GM18520 (cell line): ENCODE measurements around the gene LMF2.
"Not testable (repeated sequence)": the region's sequence is repeated elsewhere in the genome, so short reads cannot be mapped to it uniquely, and the experiment has no call there.

Source experiments
- ATAC-seq: cut with Tn5 transposase; IDR thresholded peaks from one replicate; pipeline ENCODE4 v1.9.1; 2021; ENCODE audit not compliant: unreplicated experiment

LMF2 gene

DNA sequence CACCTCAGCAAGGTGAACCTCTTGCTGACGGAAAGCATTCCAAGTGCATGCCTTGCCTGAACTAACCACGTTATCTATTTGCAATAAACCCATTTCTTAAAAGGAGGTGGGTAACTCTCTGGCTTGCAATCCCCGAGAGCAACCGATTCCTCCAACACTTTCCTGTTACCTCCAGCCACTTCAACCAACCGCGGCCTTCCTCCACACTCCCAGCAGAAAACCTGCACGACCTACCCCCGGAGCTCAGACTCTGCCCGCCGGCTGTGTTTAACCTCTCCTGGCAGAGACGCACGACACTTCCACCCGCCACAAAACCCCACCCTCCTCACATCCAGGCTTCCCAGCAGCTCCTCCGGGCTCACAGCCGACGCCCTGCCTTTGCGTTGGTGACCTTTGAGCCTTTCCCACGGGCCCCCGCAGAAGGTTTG, 17.2 kb upstream of the LMF2 start:
- ATAC-seq: no peak

DNA sequence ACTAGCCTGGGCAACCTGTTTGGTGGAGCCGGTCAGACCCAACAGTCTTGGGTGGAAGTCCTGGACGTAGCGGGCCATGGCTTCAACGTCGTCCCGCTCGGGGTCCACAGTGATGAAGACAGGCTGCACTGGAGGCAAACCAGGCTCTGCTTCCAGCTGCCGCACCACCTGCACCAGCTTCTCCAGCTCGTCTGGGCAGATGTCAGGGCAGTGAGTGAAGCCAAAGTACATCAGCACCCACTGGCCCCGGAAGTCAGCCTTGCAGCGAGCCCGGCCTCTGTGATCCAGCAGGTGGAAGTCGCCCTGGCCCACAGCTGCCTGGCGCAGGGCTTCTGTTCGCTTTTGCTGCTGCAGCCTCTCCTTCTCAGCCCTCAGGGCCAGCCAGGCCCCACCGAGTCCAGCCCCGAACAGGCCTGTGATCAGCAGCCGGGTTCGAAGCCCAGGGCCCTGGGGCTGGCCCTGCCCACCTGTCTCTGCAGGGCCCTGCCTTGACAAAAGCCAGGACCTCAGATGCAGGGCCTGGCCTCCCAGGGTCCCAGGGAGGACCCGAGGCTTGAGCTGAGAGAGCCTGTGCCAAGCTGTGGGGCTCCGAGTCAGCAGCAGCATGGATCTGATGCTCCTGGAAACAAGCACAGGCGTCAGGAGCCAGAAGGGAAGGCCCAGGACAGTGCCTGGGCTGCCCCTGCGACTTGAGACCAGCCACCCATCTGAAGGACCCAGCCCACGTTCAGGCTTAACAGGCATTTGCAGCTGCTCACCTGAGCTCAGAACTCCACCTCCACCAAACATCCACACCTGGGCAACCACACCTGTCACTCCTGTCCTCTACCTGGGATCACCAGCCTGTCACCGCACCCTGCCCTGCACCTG, 16.5 kb upstream of the LMF2 start:
- no peak for ATAC-seq

DNA sequence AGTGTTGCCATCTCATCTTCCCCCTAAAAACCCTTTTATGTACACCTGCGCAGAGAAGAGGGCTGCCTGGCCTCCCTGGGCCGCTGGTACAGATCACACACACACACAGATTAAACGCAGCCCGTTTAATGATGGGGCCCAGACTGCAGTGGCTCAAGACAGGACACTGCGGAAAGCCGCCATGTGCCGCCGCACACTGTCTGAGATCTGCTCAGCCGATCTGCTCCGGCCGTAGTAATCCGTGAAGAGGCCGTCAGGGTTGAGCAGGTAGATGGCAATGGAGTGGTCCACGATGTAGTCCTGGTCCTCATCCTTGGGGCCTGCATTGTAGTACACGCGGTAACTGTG, 15.9 kb upstream of the LMF2 start:
- no peak for ATAC-seq

DNA sequence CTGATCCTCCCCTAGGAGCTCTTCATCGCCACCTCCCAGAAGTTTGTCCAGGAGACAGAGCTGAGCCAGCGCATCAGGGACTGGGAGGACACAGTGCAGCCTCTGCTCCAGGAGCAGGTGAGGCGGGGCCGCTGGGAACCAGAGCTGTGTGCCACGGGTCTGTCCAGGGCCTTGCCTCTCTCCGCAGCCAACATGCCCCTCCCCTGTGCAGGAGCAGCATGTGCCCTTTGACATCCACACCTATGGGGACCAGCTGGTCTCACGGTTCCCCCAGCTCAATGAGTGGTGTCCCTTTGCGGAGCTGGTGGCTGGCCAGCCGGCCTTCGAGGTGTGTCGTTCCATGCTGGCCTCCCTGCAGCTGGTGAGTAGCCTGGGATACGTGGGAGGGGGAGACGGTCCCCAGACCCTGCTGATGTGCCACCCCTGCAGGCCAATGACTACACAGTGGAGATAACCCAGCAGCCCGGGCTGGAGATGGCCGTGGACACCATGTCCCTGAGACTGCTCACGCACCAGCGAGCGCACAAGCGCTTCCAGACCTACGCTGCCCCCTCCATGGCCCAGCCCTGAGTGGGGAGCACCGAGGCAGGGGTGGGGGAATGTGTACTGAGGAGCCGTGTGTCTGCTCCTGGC, 15.4 kb upstream of the LMF2 start:
- ATAC-seq: no peak

DNA sequence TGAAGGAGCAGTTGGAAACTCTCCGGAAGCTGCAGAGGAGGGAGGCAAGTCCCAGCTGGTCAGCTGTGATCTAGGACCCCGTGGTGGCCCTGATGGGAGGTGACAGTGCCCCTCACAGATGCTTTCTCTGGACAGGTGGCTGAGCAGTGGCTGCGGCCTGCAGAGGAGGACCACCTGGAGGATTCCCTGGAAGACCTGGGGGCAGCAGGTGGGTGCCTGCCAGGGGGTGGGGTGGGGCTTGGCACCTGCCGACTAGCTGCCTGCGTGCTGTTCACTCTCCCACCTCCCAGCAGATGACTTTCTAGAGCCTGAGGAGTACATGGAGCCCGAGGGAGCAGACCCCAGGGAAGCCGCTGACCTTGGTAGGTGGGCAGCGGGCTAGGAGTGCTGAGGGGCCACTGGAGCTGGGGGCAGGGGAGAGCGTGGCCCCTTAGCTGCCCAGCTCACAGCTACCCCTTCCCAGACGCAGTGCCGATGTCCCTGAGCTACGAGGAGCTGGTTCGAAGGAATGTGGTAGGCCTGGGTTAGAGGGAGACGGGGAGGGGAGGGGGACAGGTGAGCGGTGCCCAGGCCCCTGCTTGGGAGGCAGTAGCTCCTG, 14.8 kb upstream of the LMF2 start:
- ATAC-seq: no peak

DNA sequence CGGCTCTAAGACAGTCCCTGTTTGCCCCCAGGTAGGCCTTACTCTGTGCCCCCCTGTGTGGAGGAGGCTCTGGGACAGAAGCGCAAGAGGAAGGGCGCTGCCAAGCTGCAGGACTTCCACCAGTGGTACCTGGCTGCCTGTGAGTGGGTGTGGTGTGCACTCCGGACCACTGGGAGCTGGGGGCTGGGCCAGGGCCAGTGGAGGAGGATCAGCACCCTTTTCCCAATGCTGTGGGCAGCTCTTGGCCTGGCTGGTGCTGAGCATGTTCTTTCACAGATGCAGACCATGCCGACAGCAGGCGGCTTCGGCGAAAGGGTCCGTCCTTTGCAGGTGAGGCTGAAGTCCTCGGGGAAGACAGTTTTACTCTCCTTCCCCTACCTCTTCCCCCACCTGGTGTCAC, 14.2 kb upstream of the LMF2 start:
- ATAC-seq: no peak

DNA sequence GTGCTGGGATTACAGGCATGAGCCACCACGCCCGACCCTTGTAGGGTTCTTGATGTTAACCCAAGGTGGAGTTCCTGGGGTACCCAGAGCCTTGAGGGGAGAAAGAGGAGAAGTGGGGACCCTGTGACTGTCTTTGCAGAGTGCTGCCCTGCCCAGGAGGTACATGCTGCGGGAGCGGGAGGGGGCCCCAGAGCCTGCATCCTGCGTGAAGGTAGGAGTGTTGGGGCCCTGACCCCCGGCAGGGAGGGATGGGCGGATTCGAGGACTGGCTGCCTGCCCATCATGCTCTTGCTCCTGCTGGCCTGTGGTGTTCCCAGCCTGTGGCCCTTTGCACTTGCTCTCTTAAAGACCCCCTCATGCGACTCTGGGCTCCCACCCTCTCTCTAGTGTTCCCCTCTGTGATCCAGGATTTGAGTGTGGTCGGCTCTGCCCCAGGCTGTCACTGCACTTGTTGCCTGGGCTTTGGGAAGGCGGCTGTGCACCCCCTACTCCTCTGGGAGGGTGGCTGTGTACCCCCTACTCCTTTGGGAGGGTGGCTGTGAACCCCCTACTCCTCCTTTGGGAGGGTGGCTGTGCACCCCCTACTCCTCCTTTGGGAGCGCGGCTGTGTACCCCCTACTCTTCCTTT, 13.4 kb upstream of the LMF2 start:
- no peak for ATAC-seq

DNA sequence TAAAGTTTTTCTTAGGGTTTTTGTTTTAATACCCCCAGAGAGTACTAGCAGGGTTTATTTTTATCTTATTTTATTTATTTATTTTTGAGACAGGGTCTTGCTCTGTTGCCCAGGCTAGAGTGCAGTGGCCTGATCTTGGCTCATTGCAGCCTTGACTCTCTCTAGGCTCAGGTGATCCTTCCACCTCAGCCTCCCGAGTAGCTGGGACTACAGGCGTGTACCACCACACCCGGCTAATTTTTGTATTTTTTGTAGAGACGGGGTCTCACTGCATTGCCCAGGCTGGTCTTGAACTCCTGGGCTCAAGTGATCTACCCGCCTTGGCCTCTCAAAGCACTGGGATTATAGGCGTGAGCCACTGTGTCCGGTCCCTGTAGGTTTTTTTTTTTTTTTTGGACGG, 12.7 kb upstream of the LMF2 start:
- not testable (repeated sequence) for ATAC-seq

DNA sequence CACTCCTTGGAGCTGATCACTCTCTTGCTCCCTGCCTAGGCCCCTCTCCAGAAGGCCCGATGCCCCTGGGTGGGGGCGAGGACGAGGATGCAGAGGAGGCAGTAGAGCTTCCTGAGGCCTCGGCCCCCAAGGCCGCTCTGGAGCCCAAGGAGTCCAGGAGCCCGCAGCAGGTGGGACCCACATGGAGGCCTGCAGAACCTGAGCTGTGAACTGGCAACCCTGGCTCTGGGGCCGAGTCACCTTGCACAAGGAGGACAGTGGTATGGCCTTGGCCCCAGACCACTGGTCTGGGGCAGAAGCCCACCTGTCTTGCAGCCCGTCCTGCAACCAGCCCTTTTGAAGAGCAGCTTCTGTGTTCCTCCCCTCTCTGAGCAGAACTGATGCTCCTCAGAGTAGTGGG, 11.6 kb upstream of the LMF2 start:
- ATAC-seq: no peak

DNA sequence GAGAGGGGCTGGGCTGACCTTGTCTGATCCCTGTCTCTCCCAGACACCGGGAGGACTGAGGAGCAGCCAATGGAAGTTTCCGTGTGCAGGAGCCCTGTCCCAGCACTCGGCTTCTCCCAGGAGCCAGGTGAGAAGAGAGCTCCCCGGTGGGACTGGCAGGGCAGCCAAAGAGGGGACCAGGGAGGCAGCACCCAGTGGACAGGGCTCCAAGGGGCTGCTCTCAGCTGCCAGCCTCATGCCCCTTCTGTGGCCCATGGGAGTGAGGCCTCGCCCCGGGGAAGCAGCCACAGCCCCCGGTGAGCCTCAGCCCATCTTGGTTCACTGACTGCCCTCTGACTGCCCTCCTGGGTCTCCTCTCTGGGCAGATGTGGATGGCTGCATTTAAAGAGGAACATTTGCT, 11.1 kb upstream of the LMF2 start:
- no peak for ATAC-seq

DNA sequence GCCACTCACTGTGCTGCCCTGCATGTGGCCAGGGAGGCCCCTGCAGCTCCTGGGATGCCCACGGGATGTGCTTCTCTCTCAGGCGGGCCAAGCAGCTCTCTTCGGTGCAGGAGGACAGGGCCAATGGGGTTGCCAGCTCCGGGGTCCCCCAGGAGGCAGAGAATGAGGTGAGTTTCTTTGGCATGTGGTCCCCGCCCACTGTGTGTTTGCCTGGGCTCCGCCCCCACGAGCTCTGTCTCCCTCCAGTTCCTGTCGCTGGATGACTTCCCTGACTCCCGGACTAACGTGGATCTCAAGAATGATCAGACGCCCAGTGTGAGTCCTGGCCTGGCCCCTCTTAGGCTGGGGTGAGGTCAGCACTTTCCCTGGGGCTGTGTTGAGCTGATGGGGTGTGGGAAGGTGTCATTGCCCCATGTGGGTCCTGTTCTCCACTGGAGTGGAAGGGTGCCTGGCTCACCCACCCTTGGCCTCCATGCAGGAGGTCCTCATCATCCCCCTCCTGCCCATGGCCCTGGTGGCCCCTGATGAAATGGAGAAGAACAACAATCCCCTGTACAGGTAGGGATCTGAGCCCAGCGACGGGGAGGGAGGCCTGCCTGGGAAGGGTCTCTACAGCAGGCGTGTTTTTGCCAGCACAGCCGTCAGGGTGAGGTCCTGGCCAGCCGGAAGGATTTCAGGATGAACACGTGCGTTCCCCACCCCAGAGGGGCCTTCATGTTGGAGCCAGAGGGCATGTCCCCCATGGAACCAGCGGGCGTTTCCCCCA, 10.2 kb upstream of the LMF2 start:
- no peak for ATAC-seq

DNA sequence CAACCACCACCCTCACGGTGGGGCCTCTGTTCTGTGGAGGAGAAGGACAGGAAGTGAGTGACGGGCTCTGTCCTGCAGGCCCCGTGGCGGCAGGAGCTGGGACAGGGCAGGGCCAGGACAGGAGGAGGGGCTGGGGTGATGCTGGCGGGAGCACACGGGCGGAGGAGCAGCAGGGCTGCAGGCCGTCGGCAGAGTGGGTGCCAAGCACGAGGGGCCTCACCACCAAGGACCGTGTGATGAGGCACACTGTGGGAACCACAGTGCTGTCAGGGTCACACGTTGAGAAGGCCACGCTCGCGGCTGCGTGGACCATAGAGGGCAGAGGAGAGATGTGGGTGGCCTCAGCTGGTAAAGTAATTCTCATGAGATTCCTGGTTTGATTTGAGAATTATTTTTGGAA, 9.4 kb upstream of the LMF2 start:
- no peak for ATAC-seq

DNA sequence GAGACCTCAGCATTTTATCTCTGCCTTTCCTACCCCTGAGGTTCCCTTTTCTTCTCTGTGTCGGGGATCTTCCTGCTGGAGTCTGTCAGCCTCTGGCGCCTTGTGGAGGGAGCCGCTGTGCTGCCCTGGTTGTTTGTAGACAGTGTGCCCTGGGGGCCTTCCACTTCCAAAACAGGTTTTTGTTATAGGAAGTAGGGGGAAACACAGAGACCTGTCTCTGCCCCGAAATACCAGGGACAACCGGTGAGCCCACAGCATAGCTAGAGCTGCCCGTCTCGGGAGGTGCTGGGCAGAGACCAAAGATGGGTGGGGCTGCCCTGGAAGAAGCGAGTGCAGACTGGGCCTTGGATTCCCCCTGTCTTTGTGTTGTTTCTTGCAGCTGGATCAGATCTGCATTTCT, 8.6 kb upstream of the LMF2 start:
- ATAC-seq: no peak

DNA sequence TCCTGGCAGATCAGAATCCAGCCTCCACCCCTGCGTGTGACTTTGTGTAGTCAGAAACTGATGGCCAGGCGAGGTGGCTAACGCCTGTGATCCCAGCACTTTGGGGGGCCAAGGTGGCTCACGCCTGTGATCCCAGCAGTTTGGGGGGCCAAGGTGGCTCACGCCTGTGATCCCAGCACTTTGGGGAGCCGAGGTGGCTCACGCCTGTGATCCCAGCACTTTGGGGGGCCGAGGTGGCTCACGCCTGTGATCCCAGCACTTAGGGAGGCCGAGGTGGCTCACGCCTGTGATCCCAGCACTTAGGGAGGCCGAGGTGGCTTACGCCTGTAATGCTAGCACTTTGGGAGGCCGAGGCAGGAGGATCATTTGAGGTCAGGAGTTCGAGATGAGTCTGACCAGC, 5.7 kb upstream of the LMF2 start:
- ATAC-seq: no peak

DNA sequence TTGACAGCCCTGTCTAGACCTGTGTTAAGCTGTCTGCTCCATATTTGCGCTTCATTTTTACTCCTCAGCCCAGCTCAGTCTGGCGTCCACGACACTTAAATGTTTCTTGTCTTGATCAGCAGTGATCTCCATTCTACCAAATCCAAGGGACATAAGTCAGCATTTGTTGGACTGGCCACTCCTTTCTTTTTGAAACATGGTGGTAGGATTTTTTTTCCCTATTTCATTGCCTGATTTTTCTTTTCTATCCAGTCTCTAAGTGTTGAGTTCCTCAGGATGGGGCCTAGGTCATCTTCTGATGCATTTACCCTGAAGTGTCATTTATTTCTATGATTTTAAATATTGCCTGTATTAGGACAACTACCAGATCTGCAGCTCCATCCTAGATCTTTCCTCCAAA, 1.4 kb upstream of the LMF2 start:
- no peak for ATAC-seq

DNA sequence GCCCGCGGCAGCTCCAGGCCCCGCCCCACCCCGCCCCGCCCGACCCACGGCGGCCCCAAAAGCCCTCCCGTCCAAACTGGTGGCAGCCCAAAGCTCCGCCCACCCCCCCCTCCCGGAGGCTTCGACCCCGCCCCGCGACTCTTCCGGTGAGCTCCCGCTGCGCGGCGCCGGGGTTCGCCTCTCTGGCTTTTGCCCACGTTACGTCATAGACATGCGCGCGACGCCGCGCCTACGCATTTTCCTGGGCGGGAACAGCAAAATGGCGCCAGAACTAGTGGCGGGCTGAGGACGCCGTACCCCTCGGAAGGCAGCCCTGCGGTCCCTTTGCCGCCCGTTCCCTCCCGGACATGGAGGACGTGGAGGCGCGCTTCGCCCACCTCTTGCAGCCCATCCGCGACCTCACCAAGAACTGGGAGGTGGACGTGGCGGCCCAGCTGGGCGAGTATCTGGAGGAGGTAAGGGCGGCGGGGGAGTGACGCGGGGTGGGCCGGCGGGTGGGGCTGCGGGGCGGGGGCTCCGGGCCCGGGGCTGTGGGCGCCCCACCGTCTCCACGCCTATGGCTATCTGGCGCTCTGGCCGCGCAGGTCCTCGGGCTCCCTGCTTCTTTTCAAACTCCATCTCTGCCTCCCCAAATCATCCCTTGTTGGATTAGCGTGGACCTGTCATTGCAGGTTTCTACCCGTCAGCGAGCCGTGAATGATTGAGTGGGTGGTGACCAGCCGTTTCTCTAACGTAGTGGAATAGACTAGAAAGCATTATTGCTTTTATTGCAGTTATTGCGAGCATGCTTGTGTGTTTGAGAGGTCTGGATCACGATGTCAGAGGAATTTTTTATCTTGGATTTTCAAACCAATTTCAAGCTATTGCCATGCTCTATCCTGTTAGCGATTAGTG, 736 bp upstream of the LMF2 start, which contains the start of gene NCAPH2:
Gene NCAPH2 (plus strand): TSS at position 234 of the 894 bp plus-strand sequence. CDS start 114 bp downstream, at position 348.
- peak; percentile 76 for ATAC-seq

DNA sequence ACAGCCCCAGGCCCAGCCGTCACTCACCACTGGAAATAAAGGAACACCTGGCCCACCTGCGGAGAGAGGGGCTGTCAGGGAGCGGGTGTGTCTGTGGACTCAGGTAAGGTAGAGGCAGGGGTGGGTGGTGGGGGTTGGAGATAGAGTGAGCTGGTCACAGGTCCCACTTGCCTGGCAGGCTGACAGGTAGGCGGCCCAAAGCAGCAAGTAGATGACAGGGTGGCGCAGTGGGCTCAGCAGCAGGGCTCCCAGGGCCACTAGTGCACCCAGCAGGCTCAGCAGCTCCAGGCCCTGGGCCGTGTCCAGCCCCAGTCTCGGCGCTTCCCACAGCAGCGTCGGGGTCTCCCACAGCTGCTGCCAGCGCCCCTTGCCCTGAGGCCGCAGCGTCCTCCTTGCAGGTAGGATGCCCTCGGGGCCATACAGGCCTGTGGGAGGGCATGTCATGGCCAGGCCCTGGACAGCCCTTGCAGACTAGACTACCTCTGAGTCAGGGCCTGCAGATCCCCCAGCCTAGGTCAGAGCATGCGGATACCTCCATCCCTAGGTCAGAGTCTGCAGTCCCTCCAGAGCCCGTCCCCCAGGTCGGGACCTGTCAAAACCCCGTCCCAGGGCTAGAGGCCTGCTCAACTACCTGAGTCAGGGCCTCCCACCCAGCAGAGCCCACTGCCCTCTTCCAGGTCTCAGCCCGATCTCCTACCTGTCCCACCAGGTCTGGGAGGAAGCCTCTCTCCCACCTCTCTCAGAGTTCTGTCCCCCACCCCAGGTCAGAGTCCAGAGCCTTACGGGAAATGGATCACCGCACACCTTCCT, 686 bp downstream of the LMF2 start:
- no peak for ATAC-seq

DNA sequence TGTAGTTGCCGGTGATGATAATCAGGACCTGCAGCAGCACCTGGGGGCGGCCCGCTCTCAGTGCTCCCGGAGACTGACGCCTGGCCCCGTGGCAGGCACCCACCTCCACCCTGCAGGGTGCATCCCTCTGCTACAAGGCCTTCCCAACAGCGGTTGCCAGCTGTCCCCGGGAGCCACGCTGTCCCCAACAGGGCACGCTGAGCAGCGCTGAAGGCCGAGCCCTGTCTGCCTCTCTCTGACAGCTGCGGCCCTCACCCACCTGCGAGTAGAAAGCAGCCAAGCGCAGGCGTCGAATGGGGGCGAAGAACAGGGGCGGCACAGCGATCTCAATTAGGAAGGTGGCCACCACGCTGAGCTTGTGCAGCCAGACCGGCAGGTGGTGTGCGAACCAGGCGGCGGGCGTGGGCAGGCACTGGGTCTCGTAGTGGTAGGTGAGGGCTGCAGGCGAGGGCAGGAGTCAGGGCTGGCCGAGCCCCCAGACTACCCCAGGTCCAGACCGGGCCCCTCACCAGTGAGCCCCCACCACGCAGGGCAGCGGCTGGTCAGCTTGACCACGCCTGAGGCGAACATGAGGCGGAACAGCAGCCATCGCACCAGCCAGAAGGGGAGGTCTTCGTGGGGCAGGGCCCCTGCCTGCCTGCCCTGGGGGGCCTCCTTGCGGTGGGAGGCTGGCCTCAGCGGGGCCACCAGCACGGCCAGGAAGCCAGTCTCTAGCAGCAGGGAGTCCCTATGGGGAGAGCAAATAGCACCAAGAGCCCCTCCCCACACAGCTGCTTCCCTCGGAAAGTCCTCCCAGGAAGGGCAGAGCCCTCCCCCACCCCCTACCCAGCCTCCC, 1.5 kb downstream of the LMF2 start:
- ATAC-seq: no peak
